Adrenal gland (tissue), 5 donors: ENCODE results near the gene SIDT1.

Experiments used
- POLR2A ChIP-seq, 2 donors: fragments of 450-650 bp; IDR thresholded peaks; one replicate each; pipeline ENCODE4 v1.6.1; 2017; ENCODE audit warnings: antibody characterized with exemption in 2 of 2, mild to moderate bottlenecking in 2 of 2, moderate library complexity in 1 of 2
- TF ChIP-seq, protein P1 (sequence below), 6 experiments: fragments of 450-650 bp in 4 of 6; fragments of 200-600 bp in 2 of 6; sonication (generic) in 1 of 6; IDR thresholded peaks; 1 replicate in 5 of 6; 2 replicates in 1 of 6; pipeline versions ENCODE4 v1.5.1 to v1.8.0; 2016 to 2021; ENCODE audit warnings: antibody characterized with exemption in 6 of 6, mild to moderate bottlenecking in 2 of 6, moderate library complexity in 1 of 6
- donor health status: DM: no; HTN: no; CAD: no.

DNA sequence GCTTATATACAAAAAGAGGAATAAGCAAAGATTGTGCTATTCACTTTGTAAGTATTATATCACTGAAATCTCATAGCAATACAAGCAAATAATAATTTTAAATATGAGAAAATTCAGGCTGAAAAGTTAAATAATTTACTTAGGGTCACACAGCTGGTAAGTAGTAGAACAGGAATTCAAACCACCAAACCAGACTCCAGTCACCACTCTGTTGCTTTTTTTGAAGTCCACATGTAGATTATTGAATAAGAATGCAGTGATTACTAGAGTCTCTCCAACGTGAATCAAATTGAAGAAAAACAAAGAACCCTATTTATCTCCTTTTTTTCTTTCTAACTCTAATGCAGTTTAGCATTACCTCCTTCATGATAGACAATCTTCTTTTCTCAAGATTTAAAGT, 33.3 kb upstream of the SIDT1 start:
- TF ChIP-seq, protein P1, sequence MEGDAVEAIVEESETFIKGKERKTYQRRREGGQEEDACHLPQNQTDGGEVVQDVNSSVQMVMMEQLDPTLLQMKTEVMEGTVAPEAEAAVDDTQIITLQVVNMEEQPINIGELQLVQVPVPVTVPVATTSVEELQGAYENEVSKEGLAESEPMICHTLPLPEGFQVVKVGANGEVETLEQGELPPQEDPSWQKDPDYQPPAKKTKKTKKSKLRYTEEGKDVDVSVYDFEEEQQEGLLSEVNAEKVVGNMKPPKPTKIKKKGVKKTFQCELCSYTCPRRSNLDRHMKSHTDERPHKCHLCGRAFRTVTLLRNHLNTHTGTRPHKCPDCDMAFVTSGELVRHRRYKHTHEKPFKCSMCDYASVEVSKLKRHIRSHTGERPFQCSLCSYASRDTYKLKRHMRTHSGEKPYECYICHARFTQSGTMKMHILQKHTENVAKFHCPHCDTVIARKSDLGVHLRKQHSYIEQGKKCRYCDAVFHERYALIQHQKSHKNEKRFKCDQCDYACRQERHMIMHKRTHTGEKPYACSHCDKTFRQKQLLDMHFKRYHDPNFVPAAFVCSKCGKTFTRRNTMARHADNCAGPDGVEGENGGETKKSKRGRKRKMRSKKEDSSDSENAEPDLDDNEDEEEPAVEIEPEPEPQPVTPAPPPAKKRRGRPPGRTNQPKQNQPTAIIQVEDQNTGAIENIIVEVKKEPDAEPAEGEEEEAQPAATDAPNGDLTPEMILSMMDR (IDR thresholded peaks at IDR 0.05) = no peak
- TF ChIP-seq POLR2A (IDR thresholded peaks at IDR 0.05) = no peak
